ENCODE data around the gene COL27A1.

Gene COL27A1

DNA sequence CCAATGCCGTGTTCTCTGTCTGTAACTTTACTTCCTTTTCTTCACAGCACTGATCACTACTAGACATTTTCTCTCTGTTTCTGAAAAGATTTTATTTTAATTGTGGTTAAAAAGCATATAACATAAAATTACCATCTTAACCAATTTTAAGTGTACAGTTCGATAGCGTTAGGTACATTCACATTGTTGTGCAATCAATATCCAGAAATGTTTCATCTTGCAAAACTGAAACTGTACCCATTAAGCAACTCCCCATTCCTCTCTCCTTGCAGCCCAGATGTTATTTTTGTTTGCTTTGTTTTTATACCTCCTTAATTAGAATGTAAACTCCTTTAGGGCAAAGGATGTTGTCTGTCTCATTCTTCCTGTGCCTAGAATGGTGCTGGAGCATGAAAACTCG is 47.5 kb downstream of the COL27A1 start:
- in situ Hi-C loops (cut with MboI; ENCODE audit: low sequenced_read_pairs) = no loop called here

DNA sequence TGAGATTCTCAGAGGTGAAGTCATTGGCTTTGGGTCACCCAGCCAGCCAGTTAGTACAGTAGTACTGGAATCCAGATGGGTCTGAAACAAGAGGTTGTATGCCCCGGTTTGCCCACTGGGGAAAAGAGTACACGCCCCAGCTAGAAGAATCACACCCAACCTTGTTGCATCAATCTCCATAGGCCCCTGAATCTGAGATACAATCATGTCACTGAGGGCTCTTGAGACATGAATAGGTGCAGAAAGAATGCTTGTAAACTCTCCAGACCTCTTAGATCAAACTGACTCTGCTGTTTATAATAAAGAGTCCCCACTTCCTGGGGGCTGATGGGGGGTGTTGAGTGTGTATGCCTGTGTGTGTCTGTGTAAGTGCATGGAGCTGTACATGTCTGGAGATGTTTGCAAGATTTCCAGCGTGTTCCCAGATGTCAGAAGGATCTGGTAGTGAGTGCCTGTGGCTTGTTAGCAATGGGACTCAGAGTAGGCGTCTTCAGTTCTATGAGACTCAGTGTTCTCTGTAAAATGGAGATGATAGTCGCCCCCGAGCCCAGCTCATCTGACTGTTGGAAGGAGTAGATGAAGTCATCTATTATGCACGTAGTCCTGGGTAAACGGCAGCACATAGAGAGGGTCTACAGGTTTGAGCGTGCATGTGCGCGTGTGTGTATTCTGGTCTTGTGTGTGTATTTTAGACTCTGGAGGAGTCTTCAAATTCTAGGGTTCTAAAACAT is 48.2 kb downstream of the COL27A1 start:
- in situ Hi-C loops (cut with MboI; ENCODE audit: low sequenced_read_pairs) = no loop called here

DNA sequence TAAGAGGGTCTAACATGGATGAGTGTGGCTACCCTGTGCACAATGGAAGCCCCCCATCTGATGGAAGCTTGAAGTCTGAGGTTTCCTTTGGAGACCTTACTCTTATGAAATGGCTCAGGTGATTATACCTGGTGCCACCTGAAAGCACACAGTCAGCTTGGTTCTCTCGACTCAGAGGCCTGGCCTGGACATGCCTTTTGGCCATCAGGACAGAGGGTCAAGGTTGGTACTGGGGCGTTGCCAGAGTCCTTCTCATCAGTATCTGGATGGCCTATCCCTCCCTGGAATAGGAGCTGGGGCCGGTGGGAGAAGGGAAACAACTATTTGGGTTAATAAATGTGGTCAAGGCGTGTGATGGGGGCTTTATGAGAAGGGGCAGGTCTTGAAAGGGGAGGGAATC is 48.9 kb downstream of the COL27A1 start:
- in situ Hi-C loops (cut with MboI; ENCODE audit: low sequenced_read_pairs) = no loop called here

DNA sequence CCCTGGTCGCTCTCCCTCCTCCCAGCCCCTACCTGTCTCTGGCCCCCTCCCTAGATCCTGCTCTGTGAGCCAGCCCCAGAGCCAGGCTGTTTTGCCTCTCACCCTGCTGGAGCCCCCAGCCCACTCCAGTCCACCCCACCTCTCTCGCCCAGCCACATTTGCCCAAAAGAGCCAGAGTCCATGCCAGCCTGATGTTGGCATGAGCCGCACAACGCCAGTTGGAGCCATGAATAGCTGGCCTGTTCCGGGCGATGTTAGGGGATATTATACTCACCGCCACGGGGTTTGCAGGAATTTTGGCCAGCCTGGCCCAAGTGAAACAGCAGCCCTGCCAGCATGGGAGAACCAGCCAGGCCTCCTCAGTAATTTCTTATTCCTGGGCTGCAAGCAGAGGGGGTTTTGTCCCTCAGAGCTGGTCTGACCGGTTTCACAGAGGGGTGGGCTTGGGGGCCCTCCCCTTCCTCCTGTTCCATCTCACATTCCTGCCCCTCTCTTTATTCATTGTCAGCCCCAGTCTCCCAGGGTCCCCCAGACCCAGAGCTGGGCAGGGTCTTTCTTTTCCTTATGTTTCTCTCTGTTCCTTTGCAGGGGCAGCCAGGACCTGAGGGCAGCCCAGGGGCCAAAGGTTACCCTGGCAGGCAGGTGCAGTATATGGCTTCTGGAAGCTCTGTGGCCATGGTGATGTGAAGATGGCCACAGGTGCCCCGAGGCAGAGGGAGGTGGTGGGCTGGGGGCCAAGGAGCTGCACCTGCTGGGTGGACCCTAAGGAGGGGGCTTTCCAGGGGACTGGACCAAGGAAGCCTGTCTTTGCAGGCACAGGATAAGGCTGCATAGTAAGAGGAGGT is 50.1 kb downstream of the COL27A1 start:
- in situ Hi-C loops (cut with MboI; ENCODE audit: low sequenced_read_pairs) = no loop called here

DNA sequence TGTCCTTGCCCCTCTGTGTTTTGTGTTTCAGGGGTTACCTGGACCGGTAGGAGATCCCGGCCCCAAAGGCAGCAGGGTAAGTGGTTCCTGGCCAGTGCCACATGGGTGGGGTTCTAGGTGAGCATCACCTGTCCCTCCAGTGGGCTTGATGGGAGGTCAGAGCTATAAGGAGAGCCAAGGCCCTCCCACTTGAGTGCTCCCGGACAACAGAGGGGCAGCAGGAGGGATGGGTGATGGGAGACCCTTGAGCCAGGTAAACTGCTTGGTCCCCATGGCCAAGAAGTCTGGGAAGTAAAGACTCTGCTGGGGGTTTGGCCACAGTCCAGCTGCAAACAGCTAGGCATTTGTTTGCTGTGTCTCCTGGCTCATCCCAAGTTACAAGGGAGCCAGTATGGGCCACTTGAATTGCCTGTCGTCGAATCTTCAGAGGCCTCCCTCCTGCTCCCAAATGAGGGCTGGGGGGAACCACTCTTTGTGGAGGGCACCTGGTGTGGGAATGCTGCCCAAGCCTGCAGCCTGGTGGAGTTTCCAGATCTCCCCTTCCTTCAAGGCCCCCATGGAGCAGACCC is 51.0 kb downstream of the COL27A1 start:
- in situ Hi-C loops (cut with MboI; ENCODE audit: low sequenced_read_pairs) = no loop called here

DNA sequence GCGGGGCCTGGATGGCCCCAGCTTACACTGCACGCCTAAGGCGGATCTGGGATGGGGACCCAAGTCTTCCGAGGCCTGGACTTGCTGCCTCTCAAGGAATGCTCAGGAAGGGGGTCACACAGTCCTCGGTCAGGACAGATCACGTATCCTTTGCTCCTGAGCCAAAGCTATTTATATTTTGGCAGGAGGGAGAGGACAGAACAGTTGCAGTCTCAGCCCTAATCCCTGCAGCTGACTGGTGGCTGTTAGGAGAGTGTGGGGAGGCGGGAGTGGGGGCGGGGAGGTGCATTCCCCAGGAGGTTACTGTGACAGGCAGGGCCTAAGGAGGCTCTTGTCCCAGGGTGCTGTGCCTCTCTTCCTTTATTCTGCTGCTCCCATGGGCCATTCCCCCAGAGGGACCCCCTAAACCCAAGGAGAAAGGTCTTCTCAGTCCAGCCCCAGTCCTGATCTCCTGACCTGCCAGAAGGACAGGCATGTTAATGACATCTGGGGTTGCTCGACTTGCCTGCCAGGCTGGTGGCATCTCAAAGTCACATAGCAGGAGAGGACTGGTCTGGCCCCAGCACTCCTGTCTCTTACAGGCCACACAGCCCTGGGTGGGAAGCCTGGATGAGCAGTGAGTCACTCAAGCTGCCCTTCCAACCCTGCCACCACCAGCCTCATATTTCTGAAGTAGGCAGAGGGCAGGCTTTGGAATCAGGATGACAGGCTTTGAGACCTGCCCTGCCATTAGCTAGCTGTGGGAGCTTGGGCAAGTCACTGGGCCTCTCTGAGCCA is 51.9 kb downstream of the COL27A1 start:
- in situ Hi-C loops (cut with MboI; ENCODE audit: low sequenced_read_pairs) = no loop called here

DNA sequence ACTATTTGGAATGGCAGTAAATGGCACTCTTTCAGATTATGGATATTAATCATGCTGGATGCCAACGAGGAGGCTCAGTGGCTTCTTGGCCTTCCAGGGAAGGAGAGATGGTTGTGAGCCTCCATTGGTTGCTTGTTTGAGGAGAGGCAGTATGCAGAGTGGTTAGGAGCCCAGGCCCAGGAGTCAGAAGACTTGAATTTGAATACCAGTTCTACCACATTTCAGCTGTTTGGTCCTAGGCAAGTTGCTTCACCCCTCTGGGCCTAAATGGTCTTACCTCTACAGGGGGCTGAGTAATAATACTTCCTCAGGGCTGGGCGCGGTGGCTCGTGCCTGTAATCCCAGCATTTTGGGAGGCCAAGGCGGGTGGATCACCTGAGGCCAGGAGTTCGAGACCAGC is 52.5 kb downstream of the COL27A1 start:
- in situ Hi-C loops (cut with MboI; ENCODE audit: low sequenced_read_pairs) = no loop called here

DNA sequence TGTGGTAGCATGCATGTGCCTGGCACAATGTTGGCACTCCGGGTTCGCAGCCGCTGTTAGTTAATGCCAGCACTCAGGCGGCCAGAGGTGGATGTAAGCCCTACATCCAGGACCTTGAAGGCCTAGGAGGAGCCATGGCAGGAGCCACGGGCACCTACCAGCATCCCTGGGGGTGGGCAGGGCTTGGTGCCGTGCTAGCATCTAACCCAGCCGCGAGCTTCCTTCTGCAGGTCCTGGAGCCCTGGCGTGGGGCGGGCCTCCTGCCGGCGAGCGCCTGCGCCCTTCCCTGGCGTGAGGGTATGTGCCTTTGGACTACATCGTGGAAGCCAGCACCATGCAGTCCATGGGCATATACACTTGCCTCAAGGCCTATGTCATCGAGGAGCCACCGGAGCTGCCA is 53.8 kb downstream of the COL27A1 start:
- in situ Hi-C loops (cut with MboI; ENCODE audit: low sequenced_read_pairs) = no loop called here

DNA sequence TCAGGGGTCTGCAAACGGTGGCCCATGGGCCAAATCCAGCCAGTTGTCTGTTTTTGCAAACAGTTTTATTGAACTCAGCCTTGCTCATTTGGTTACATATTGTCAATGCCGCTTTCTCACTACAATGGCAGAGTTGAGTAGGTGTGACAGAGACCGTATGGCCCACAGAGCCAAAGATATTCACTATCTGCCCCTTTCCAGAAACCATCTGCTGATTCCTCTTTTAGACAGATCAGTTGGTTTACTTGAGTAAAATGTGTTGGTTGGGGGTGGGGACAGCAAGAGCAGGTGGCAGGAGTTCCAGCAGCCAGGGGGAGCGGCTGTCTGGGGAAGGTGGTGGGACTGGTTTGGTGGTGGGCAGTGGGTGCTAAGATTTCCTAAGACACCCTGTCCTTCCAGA is 54.8 kb downstream of the COL27A1 start:
- in situ Hi-C loops (cut with MboI; ENCODE audit: low sequenced_read_pairs) = no loop called here

DNA sequence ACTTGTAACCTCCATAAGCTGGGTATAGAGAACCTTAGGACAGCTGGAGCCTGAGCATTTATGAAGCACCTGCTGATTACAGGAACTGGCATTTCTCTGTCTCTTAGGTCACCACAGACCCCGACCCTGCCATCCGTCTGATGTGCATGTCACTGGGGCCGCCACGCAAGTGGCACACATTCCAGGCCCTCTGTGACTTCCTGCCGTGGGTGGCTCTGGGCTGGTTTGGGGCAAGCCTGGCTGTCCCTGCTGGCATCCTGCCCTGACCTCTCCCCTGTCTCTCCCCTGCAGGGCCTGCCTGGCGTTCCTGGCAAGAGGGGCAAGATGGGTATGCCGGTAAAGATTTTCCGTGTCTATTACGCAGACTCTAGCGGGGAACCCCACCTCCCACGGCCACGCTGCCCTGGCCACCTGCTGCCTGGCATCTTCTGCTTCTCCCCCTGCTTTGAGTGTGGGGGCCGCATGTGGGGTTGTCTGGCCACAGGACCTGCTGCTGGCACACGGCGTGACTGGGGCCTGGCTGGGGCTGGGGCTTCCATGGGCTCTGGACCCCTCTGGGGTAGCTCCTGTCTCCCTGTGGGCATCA is 55.4 kb downstream of the COL27A1 start:
- in situ Hi-C loops (cut with MboI; ENCODE audit: low sequenced_read_pairs) = no loop called here

DNA sequence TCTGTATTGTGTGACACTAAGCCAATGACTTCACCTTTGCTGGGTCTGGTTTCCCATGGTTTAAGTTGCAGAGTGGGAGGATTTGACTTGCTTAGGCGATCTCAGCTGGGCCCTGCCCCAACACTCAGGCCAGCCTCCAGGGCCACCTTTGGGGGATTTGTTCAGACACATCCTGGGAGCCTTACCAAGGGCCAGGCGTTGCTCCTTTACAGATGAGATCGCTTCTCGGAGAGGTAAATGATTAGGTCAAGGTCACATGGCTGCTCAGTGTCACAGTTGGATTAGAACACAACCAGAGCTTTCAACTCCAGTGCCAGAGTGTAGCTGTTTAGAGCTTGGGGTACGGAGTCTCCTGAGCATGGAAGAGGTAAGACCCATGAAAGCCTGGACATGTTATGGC is 57.5 kb downstream of the COL27A1 start:
- in situ Hi-C loops (cut with MboI; ENCODE audit: low sequenced_read_pairs) = no loop called here

DNA sequence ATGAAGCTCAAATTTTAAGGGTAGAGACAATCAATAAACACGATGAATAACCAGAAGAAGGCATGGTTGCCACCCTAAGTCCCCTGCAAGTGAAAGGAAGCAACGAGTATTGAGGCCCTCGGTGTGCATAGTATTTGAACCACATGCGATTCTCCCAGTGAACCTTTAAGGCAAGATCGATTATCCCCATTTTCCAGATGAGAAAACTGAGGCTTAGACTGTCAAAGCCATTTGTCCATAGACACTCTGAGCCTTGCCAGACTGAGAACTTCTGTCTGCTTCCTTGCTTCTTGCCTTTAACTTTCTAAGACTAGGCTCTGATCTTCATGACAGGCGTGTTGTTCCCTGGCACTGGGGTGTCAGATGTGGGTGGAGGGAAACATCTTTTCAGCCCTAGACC is 58.2 kb downstream of the COL27A1 start:
- in situ Hi-C loops (cut with MboI; ENCODE audit: low sequenced_read_pairs) = no loop called here

DNA sequence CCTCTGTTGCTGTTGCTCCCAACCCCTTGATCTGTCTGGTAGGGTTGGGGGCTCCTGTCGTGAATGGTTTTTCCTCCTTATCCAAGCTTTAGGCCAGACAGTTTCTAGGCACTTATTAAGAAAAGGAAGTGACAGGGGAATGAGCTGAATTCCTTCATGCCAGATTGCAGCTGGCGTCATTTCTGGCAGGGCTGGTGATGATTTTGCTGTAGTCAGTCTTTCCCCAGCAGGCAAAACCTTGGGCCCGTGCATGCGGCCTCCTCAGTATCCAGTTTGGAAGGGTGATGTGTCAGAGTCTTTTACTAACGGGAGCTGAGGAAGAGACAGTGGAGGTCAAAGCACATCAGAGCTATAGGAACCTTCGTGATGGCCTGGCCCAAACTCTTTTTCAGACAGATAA is 58.8 kb downstream of the COL27A1 start:
- in situ Hi-C loops (cut with MboI; ENCODE audit: low sequenced_read_pairs) = no loop called here

DNA sequence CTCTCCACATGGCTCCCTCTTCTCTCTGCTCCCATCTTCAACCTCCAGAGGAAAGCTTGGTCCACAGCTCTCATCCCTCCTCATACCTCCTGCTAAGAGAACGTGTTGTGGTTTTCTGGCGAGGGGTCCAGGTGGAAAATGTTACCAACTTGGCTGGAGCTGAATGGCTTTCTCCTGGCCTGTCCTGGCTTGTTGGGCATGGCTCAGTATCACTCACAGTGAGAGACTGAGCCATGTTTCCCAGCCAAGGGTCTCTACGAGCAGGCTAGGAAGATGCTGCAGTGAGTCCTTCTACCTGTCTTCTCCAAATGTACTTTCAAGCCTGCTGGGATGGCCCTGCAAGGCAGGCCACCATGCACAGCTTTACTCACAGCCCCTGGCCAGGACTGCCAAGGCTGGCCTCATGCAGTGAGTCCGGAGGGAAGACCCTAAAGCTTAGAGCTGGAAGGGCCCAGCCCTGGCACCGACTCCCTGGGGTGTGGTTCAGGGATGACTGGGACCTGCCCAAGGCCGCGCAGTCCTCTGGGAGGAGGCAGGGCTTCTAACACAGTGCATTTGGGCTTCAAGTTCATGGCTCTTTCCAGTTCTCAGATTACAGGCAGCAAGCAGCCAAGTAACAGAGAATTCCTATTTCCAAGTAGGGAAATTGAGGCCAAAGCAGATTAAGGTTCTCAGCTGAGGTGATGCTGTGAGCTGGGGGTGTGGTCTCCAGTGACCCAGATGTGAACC is 59.5 kb downstream of the COL27A1 start:
- in situ Hi-C loops (cut with MboI; ENCODE audit: low sequenced_read_pairs) = no loop called here

DNA sequence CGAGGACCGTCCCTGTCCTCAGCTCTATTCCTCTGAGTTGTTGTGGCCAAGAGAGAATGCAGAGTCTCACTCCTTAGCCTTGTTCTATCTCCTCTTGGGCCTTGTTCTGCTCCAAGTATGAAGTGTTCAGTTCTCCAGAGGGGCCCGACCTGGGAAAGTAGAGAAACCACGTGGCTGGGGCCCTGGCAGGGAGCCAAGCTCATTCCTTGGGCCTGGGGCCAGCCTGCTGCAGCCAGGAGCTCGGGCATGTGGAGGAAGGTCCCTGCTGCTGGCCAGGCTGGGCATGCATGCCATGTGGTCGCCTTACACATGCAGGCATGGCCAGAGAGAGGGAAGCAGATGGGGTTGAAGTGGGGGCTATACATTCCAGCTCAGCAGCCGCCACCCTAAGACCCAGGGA is 60.7 kb downstream of the COL27A1 start:
- in situ Hi-C loops (cut with MboI; ENCODE audit: low sequenced_read_pairs) = no loop called here

DNA sequence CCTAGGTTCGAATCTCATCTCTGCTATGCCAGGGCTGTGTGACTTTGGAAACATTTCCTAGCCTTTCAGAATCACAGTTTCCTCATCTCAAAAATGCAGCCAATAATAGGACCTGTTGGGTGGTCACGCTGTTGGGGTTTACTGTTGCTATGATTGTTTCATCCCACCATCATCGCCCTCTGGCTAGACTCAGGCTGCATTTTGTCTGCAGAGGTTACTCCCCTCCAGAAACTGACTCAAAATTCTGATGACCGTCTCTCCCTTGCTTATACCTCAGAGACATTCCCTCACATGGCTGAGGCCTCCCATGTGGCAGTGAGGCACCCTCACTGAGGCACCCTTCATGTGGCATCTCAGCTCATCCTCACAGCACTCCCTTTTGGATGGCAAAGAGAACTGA is 61.6 kb downstream of the COL27A1 start:
- in situ Hi-C loops (cut with MboI; ENCODE audit: low sequenced_read_pairs) = no loop called here

DNA sequence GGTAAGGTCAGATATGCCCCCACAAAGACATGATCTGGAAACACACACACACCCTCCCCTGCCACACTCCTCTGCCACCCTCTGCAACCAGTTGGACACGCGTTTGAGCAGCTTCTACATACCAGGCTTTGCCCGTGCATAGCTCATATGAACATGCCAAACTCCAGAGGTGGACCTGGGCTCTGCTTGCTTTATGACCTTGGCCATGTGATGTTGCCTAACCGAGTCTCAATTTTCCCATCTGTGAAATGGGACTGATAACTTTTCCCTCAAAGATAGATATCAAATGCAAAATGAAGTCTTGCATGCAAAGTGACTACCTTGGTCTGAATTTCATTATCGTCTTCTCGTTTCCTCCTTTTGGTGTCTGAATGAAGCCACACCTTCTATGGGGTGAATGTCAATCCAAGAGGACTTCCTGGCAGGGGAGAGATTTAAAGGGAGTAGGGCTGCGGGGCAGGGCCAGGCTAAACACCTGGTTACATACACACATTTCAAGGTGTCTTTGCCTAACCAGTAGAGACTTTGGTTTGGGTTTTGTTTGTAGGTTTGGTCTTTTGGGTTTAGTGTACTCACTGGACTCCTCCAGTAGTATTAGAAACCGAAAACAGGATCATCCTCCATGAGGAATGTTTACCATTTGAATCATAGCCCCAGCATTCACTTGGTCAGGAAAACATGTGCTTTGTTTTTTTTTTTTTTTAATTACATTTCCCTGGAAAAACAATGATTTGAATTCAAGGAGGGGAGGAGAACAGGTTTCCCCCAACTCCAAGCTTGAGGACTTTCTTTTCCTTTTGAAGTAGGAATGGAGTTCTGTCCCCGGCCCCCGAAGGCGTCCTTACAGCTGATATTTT is 63.2 kb downstream of the COL27A1 start:
- in situ Hi-C loops (cut with MboI; ENCODE audit: low sequenced_read_pairs) = no loop called here

DNA sequence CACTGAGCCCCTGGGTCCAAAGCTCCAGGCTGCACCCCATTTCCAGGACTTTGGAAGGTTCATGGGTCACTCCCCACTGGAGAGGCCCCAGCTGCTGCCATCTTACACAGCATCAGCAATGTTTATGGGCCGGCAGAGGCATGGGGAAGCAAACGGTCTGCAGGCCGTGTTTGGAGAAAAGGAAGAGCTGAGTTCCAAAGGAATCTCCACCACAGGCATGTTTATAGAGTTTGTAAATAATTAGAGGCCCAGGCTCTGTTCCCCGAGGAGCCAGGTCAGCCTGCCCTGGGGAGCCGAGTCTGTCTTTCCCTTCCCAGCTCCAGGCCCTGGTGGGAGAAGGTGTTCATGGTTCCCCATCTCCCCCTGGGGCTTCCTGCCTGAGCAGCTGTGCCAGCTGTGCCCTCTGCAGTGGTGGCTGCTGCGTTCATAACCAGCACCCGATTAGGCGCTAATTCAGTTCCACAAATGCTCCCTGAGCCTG is 64.8 kb downstream of the COL27A1 start:
- in situ Hi-C loops (cut with MboI; ENCODE audit: low sequenced_read_pairs) = no loop called here
